Fibroblast of pulmonary artery (primary cell): Measurements from ENCODE around the gene DPM2.
A peak's percentile ranks its signal among the peaks of the same experiment; 100 is the strongest.

Experiments used
- DNase-seq: peaks from one replicate; pipeline ENCODE4 v3.0.0-alpha.2; 2010; ENCODE audit warnings: low read depth
- H3K4me3 ChIP-seq: replicated peaks from 2 replicates; pipeline ENCODE4 v1.5.1; 2011; ENCODE audit warnings: low read depth, mild to moderate bottlenecking, control low read depth, low read length, moderate library complexity
- CTCF ChIP-seq: IDR thresholded peaks from 2 replicates; pipeline ENCODE4 v1.5.1; 2011; ENCODE audit warnings: mild to moderate bottlenecking, control low read depth, low read length, inconsistent platforms; ENCODE audit errors: missing control alignments

DPM2 gene

GRCh38 chr9:127927201-127927987 lies 10.3 kb downstream of the DPM2 start:
- H3K4me3 ChIP-seq = peak overlapping the region; percentile 22
- TF ChIP-seq CTCF = no peak
- no peak for DNase-seq

GRCh38 chr9:127926906-127927200 lies 10.8 kb downstream of the DPM2 start:
- TF ChIP-seq CTCF = no peak
- H3K4me3 ChIP-seq = peak overlapping the region; percentile 22
- no peak for DNase-seq

GRCh38 chr9:127925959-127926905 lies 11.4 kb downstream of the DPM2 start:
- TF ChIP-seq CTCF = no peak
- H3K4me3 ChIP-seq = no peak overlapping the region
- DNase-seq = no peak

- DNase-seq = no peak
- TF ChIP-seq CTCF = no peak
Measured at GRCh38 chr9:127924736-127925444, 12.8 kb downstream of the DPM2 start.

GRCh38 chr9:127923771-127924170 lies 13.9 kb downstream of the DPM2 start:
- peak; percentile 73 for DNase-seq
- H3K4me3 ChIP-seq = no peak overlapping the region
- TF ChIP-seq CTCF = no peak

More at GRCh38 chr9:127924736-127925444, 12.8 kb downstream of the DPM2 start:
- no peak overlapping the region for H3K4me3 ChIP-seq

GRCh38 chr9:127923046-127923445 lies 14.6 kb downstream of the DPM2 start:
- H3K4me3 ChIP-seq = no peak overlapping the region
- TF ChIP-seq CTCF = no peak
- no peak for DNase-seq
